LNCAP (cell line): ENCODE results near the gene NTM.

Source experiments
- CTCF ChIP-seq: fragments of 450-650 bp; IDR thresholded peaks from 2 replicates; pipeline ENCODE4 v1.5.1; 2017; ENCODE audit warnings: mild to moderate bottlenecking

Gene NTM

GRCh38 chr11:131764126-131764525, 393.7 kb downstream of the NTM start:
- no peak for TF ChIP-seq CTCF

GRCh38 chr11:131764649-131765048, 394.2 kb downstream of the NTM start:
- no peak for TF ChIP-seq CTCF

- no peak for TF ChIP-seq CTCF
Observed at GRCh38 chr11:131766637-131767036, 396.2 kb downstream of the NTM start.

GRCh38 chr11:131767421-131767820, 397.0 kb downstream of the NTM start:
- no peak for TF ChIP-seq CTCF

- no peak for TF ChIP-seq CTCF
Observed at GRCh38 chr11:131770801-131771200, 400.4 kb downstream of the NTM start.

GRCh38 chr11:131771471-131771870, 401.1 kb downstream of the NTM start:
- TF ChIP-seq CTCF, result no peak

GRCh38 chr11:131773626-131774025, 403.2 kb downstream of the NTM start:
- TF ChIP-seq CTCF, result no peak

GRCh38 chr11:131776211-131776610, 405.8 kb downstream of the NTM start:
- TF ChIP-seq CTCF, result no peak
